HCT116 (cell line): ENCODE results near the gene CCM2. TPM values are rescaled to one million over a fixed set of nuclear protein-coding genes. Genes with fewer than 3 reads are reported as not detected.

ENCODE experiments used
- ATAC-seq: fragments of 200-7000 bp; cut with Tn5 transposase; 2 replicates; pipeline ENCODE4 v1.9.1; 2020; ENCODE audit warnings: mild to moderate bottlenecking, moderate library complexity
- BruUV-seq: library from RNA; stranded (reverse); fragments of 400-500 nt; replicated peaks from 2 replicates; lab custom pipeline; 2021; lab: Mats Ljungman, UMichigan
- CTCF ChIA-PET: fragments of 300-600 bp; sonication (Branson Sonifier 250); formaldehyde crosslinking; loops from one replicate; lab custom pipeline; 2021; ENCODE audit warnings: antibody characterized with exemption; lab: Charles Lee
- POLR2A ChIA-PET: fragments of 300-600, 350-600 bp; sonication (Branson Sonifier 250); formaldehyde crosslinking; loops from one replicate; lab custom pipeline; 2021; ENCODE audit warnings: antibody characterized with exemption; lab: Charles Lee
- RAD21 ChIA-PET, 2 experiments: fragments of 300-600 bp; sonication (Branson Sonifier 250); formaldehyde crosslinking; loops; one replicate each; lab custom pipeline; 2023; ENCODE audit warnings: low total read pairs in 2 of 2; ENCODE audit not compliant: uncharacterized antibody in 2 of 2, unreplicated experiment in 2 of 2, low non-redundant PET in 1 of 2; lab: Charles Lee
- DNase-seq: peaks from one replicate; pipeline ENCODE4 v3.0.0-alpha.2; 2010; ENCODE audit warnings: low read depth, low spot score
- H2AFZ ChIP-seq: fragments of 200-600 bp; shearing (Covaris generic), sonication (generic); 2 replicates; pipeline ENCODE4 v1.6.1; 2017; ENCODE audit warnings: low read depth, mixed run types, mixed read lengths, antibody characterized with exemption, low read length; ENCODE audit not compliant: poor library complexity, severe bottlenecking
- H3K27ac ChIP-seq: 2 replicates; pipeline ENCODE4 v1.5.1; 2012; ENCODE audit warnings: low read depth, low read length
- H3K27me3 ChIP-seq: fragments of 200-600 bp; sonication (generic); 2 replicates; pipeline ENCODE4 v1.6.1; 2016; ENCODE audit warnings: mixed run types, low read length, mixed read lengths; ENCODE audit not compliant: insufficient read depth
- H3K36me3 ChIP-seq, 2 experiments: fragments of 200-500 bp in 1 of 2; fragments of 200-600 bp in 1 of 2; sonication (Bioruptor generic) in 1 of 2; sonication (generic) in 1 of 2; 2 replicates each; pipeline versions ENCODE4 v1.5.1 to v1.6.1; 2014 to 2016; ENCODE audit warnings: low read length in 2 of 2, inconsistent platforms in 1 of 2, mixed read lengths in 1 of 2, mixed run types in 1 of 2; ENCODE audit not compliant: insufficient read depth in 2 of 2, control insufficient read depth in 1 of 2
- H3K4me1 ChIP-seq, 2 experiments: fragments of 200-600 bp in 1 of 2; sonication (generic) in 1 of 2; 2 replicates each; pipeline versions ENCODE4 v1.5.1 to v1.6.1; 2012 to 2017; ENCODE audit warnings: low read length in 2 of 2, inconsistent platforms in 1 of 2, mild to moderate bottlenecking in 1 of 2, mixed read lengths in 1 of 2, mixed run types in 1 of 2, moderate library complexity in 1 of 2; ENCODE audit not compliant: insufficient read depth in 2 of 2, control insufficient read depth in 1 of 2
- H3K4me2 ChIP-seq: fragments of 200-600 bp; sonication (generic); 2 replicates; pipeline ENCODE4 v1.6.1; 2017; ENCODE audit warnings: mixed run types, low read length, mixed read lengths
- H3K4me3 ChIP-seq, 2 experiments: fragments of 200-600 bp in 1 of 2; sonication (generic) in 1 of 2; replicated peaks in 1 of 2; 2 replicates each; pipeline ENCODE4 v1.5.1; 2011 to 2016; ENCODE audit warnings: low read length in 2 of 2, control low read depth in 1 of 2, low read depth in 1 of 2, mild to moderate bottlenecking in 1 of 2, mixed read lengths in 1 of 2, mixed run types in 1 of 2
- H3K79me2 ChIP-seq: fragments of 200-600 bp; sonication (generic); 2 replicates; pipeline ENCODE4 v1.6.1; 2017; ENCODE audit warnings: mild to moderate bottlenecking, mixed run types, low read length, moderate library complexity, mixed read lengths; ENCODE audit not compliant: insufficient read depth
- H3K9ac ChIP-seq: fragments of 200-600 bp; sonication (generic); 2 replicates; pipeline ENCODE4 v1.6.1; 2016; ENCODE audit warnings: low read length, mixed read lengths
- H3K9me2 ChIP-seq: fragments of 200-600 bp; sonication (generic), shearing (Covaris generic); 2 replicates; pipeline ENCODE4 v1.6.1; 2017; ENCODE audit warnings: mixed run types, mild to moderate bottlenecking, moderate library complexity; ENCODE audit not compliant: insufficient read depth
- H3K9me3 ChIP-seq, 2 experiments: fragments of 200-500 bp in 1 of 2; fragments of 200-600 bp in 1 of 2; sonication (Bioruptor generic) in 1 of 2; sonication (generic) in 1 of 2; 2 replicates each; pipeline ENCODE4 v1.6.1; 2014 to 2017; ENCODE audit warnings: low read length in 2 of 2, mixed read lengths in 2 of 2, inconsistent platforms in 1 of 2, low read depth in 1 of 2, mild to moderate bottlenecking in 1 of 2, mixed run types in 1 of 2, moderate library complexity in 1 of 2; ENCODE audit not compliant: control insufficient read depth in 1 of 2, insufficient read depth in 1 of 2
- H4K20me1 ChIP-seq: fragments of 200-600 bp; sonication (generic), shearing (Covaris generic); 2 replicates; pipeline ENCODE4 v1.6.1; 2017; ENCODE audit warnings: mixed run types, mild to moderate bottlenecking, moderate library complexity; ENCODE audit not compliant: insufficient read depth
- CTCF ChIP-seq, 3 experiments: fragments of 200-600 bp in 1 of 3; sonication (generic) in 1 of 3; IDR thresholded peaks in 2 of 3; conservative IDR thresholded peaks in 1 of 3; 2 replicates each; pipeline ENCODE4 v1.5.1; 2012 to 2017; ENCODE audit warnings: low read depth in 2 of 3, low read length in 2 of 3, antibody characterized with exemption in 1 of 3, borderline replicate concordance in 1 of 3, control low read depth in 1 of 3, mild to moderate bottlenecking in 1 of 3, mixed read lengths in 1 of 3, mixed run types in 1 of 3, moderate library complexity in 1 of 3; ENCODE audit not compliant: insufficient read depth in 1 of 3
- EZH2 ChIP-seq: fragments of 200-600 bp; sonication (generic); IDR thresholded peaks from 2 replicates; pipeline ENCODE4 v1.6.1; 2017; ENCODE audit warnings: antibody characterized with exemption, mixed run types
- EZH2phosphoT487 ChIP-seq: fragments of 200-600 bp; IDR thresholded peaks from 2 replicates; pipeline ENCODE4 v1.6.1; 2018; ENCODE audit warnings: antibody characterized with exemption, borderline replicate concordance
- FOSL1 ChIP-seq: IDR thresholded peaks from 2 replicates; pipeline ENCODE4 v1.6.1; 2012; ENCODE audit warnings: low read depth
- POLR2A ChIP-seq: IDR thresholded peaks from 2 replicates; pipeline ENCODE4 v1.7.0; 2011; ENCODE audit warnings: borderline replicate concordance; ENCODE audit not compliant: insufficient read depth, insufficient read length; ENCODE audit errors: extremely low read depth
- POLR2AphosphoS5 ChIP-seq: IDR thresholded peaks from 2 replicates; pipeline ENCODE4 v1.6.1; 2011; ENCODE audit warnings: mild to moderate bottlenecking, low read depth, low read length, moderate library complexity
- SRF ChIP-seq: IDR thresholded peaks from 2 replicates; pipeline ENCODE4 v1.6.1; 2012; ENCODE audit warnings: low read depth
- TCF7L2 ChIP-seq: IDR thresholded peaks from 2 replicates; pipeline ENCODE4 v1.7.0; 2011; ENCODE audit warnings: borderline replicate concordance, inconsistent platforms; ENCODE audit not compliant: insufficient read depth, insufficient read length; ENCODE audit errors: extremely low read depth
- YY1 ChIP-seq: IDR thresholded peaks from 2 replicates; pipeline ENCODE4 v1.6.1; 2011; ENCODE audit warnings: low read length, low read depth, moderate library complexity, mild to moderate bottlenecking; ENCODE audit not compliant: insufficient replicate concordance; ENCODE audit errors: extremely low read depth
- ZBTB33 ChIP-seq: IDR thresholded peaks from 2 replicates; pipeline ENCODE4 v1.6.1; 2011; ENCODE audit warnings: mild to moderate bottlenecking, low read length, moderate library complexity; ENCODE audit not compliant: insufficient replicate concordance; ENCODE audit errors: extremely low read depth
- intact Hi-C: fragments of 100-400 bp; cut with micrococcal nuclease; formaldehyde crosslinking; loops from 2 replicates; pipeline ENCODE4 v1.10.0; 2022
- total RNA-seq: library from RNA; stranded (reverse); gene quantifications from one replicate; pipeline ENCODE4 v1.2.1, GENCODE V29; 2021; ENCODE audit not compliant: unreplicated experiment
- TF ChIP-seq, protein P1 (sequence below): IDR thresholded peaks from 2 replicates; pipeline ENCODE4 v1.6.1; 2012

CCM2 gene
- total RNA-seq, 1 experiment from 2014 or later, result 34.4 TPM

GRCh38 chr7:44983742-44984477 lies 16.1 kb upstream of the CCM2 start:
- no TSS peak for BruUV-seq
- Histone ChIP-seq H3K4me1 (peaks cover 4 to 40% of the 10 kb centered on the region in 2 experiments; a peak in 3 of 4 replicates), H4K20me1 (peaks cover 18% of the 10 kb centered on the region; the same call in 1 of the 2 replicates), H3K36me3 (peaks cover 25 to 44% of the 10 kb centered on the region in 2 experiments), H3K9me2 (no peaks in the 10 kb centered on the region), H3K9me3 (no peaks in the 10 kb centered on the region), H2AFZ (no peak overlapping the region), H3K27ac (no peak overlapping the region), H3K4me2 (peak overlapping the region; percentile 89; the same call in 1 of the 2 replicates), H3K79me2 (peaks cover 38% of the 10 kb centered on the region), H3K27me3 (no peaks in the 10 kb centered on the region), H3K9ac (0 out of 2 replicates have a peak overlapping the region, but pooled peaks have one; percentile 5), H3K4me3 (no peak overlapping the region)
- intact Hi-C loops, result no loop called here
- ATAC-seq (no peak), DNase-seq (no peak)
- RAD21 ChIA-PET, result no interaction called here
- TF ChIP-seq TCF7L2, result no peak
- no peak for TF ChIP-seq EZH2phosphoT487
- no peak for TF ChIP-seq CTCF (IDR thresholded peaks at IDR 0.05 in 2 of 3, conservative IDR thresholded peaks at IDR 0.05 in 1 of 3; ENCODE audit: borderline replicate concordance in 1 of 3, insufficient read depth in 1 of 3, low read depth in 2 of 3, low read length in 2 of 3)
- TF ChIP-seq EZH2, result no peak
- no peak for TF ChIP-seq SRF
- TF ChIP-seq YY1, result no peak
- no peak for TF ChIP-seq FOSL1
- TF ChIP-seq POLR2A, result no peak
- TF ChIP-seq POLR2AphosphoS5, result no peak
- TF ChIP-seq, protein P1, sequence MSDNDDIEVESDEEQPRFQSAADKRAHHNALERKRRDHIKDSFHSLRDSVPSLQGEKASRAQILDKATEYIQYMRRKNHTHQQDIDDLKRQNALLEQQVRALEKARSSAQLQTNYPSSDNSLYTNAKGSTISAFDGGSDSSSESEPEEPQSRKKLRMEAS, result no peak
- no peak for TF ChIP-seq ZBTB33
- CTCF ChIA-PET, result no interaction called here
- POLR2A ChIA-PET, result interaction anchor here (0.6 to 2.2 kb wide), 3 partner anchors 10 to 124 kb away, joined by 3 to 10 read pairs (median 5); no protein-coding TSS in a partner anchor
